Choroid plexus epithelial cell (primary cell): Measurements from ENCODE around the gene IGFL4.

Experiments
- DNase-seq: peaks from one replicate; pipeline ENCODE4 v3.0.0-alpha.2; 2010; ENCODE audit warnings: low read depth
- H3K4me3 ChIP-seq: 2 replicates; pipeline ENCODE4 v1.5.1; 2011; ENCODE audit warnings: low read depth, mild to moderate bottlenecking, control low read depth, low read length, moderate library complexity
- TF ChIP-seq, protein P1 (sequence below): conservative IDR thresholded peaks from 2 replicates; pipeline ENCODE4 v1.5.1; 2011; ENCODE audit warnings: low read depth, mild to moderate bottlenecking, control low read depth, inconsistent platforms, low read length, moderate library complexity

IGFL4 gene

GRCh38 chr19:46042252-46042883 is 1.6 kb upstream of the IGFL4 start:
- H3K4me3 ChIP-seq: no peak overlapping the region
- TF ChIP-seq, protein P1, sequence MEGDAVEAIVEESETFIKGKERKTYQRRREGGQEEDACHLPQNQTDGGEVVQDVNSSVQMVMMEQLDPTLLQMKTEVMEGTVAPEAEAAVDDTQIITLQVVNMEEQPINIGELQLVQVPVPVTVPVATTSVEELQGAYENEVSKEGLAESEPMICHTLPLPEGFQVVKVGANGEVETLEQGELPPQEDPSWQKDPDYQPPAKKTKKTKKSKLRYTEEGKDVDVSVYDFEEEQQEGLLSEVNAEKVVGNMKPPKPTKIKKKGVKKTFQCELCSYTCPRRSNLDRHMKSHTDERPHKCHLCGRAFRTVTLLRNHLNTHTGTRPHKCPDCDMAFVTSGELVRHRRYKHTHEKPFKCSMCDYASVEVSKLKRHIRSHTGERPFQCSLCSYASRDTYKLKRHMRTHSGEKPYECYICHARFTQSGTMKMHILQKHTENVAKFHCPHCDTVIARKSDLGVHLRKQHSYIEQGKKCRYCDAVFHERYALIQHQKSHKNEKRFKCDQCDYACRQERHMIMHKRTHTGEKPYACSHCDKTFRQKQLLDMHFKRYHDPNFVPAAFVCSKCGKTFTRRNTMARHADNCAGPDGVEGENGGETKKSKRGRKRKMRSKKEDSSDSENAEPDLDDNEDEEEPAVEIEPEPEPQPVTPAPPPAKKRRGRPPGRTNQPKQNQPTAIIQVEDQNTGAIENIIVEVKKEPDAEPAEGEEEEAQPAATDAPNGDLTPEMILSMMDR: no peak
- no peak for DNase-seq

- TF ChIP-seq, protein P1: no peak
- H3K4me3 ChIP-seq: no peak overlapping the region
- no peak for DNase-seq
These were observed 677 bp downstream of the IGFL4 start for GRCh38 chr19:46040125-46040524.

DNA sequence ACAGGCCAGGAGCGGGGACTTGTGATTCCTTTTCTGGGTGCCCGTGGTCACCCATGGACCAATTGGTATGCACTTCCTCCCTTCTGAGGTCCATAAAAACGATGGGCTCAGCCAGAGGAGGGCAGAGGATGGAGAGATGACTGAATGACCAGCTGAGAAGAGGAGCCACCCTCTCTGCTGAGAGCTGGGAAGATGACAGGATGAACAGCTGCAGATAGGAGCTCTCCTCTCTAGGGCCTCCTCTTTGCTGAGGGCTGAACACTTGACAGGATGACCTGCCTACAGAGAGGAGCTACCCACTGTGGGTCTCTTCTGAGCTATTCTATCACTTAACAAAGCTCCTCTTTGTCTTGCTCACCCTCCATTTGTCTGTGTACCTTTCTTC is 4.1 kb downstream of the IGFL4 start:
- no peak for DNase-seq
- no peak overlapping the region for H3K4me3 ChIP-seq
- TF ChIP-seq, protein P1: no peak

- H3K4me3 ChIP-seq: no peak overlapping the region
- TF ChIP-seq, protein P1: no peak
- DNase-seq: no peak
These were observed 4.6 kb downstream of the IGFL4 start for GRCh38 chr19:46035986-46036743.

DNA sequence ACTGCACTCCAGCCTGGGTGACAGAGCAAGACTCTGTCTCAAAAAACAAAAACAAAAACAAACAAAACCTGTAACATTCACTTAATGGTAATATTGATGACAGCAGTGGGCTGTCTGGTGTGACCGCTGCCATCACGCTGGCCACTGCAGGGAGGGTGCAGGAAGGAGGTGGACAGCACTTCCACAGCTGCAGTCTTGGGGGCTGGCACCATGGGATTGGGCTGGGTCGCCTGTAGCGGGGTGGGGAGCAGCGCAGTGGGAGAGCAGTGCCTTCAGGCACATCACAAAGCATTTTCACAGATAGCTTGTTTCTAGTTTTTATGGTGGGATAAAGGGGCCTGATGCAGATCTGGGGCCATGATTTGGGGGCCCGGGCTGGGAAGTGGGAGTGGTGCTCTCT is 5.3 kb downstream of the IGFL4 start:
- H3K4me3 ChIP-seq: no peak overlapping the region
- TF ChIP-seq, protein P1: no peak
- no peak for DNase-seq

- TF ChIP-seq, protein P1: no peak
- DNase-seq: no peak
These were observed 7.4 kb downstream of the IGFL4 start for GRCh38 chr19:46033401-46033800.

GRCh38 chr19:46032597-46033025 is 8.2 kb downstream of the IGFL4 start:
- no peak overlapping the region for H3K4me3 ChIP-seq
- DNase-seq: no peak
- TF ChIP-seq, protein P1: no peak

More at GRCh38 chr19:46033401-46033800, 7.4 kb downstream of the IGFL4 start:
- H3K4me3 ChIP-seq: no peak overlapping the region
